ENCODE data around the gene FTSJ3.

DNA sequence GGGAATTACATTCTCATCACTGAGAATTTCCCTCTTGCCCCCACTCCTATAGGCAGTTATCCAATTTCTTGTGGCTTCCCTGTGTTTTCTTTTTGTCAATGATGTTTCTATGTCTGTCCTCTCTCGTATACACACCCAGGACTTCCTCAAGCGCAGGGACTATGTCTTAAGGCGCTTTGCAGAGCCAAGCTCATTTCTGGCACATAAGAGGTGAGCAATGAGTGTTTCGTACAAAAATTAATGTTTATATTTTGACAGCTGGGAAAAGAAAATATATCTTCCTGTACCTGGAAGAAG, 52.5 kb downstream of the FTSJ3 start:
- TF ChIP-seq, protein P1, sequence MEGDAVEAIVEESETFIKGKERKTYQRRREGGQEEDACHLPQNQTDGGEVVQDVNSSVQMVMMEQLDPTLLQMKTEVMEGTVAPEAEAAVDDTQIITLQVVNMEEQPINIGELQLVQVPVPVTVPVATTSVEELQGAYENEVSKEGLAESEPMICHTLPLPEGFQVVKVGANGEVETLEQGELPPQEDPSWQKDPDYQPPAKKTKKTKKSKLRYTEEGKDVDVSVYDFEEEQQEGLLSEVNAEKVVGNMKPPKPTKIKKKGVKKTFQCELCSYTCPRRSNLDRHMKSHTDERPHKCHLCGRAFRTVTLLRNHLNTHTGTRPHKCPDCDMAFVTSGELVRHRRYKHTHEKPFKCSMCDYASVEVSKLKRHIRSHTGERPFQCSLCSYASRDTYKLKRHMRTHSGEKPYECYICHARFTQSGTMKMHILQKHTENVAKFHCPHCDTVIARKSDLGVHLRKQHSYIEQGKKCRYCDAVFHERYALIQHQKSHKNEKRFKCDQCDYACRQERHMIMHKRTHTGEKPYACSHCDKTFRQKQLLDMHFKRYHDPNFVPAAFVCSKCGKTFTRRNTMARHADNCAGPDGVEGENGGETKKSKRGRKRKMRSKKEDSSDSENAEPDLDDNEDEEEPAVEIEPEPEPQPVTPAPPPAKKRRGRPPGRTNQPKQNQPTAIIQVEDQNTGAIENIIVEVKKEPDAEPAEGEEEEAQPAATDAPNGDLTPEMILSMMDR (IDR thresholded peaks at IDR 0.05): no peak
- no peak for TF ChIP-seq POLR2A (IDR thresholded peaks at IDR 0.05)
